ENCODE results near the gene FKTN. TPM values are rescaled to one million over a fixed set of nuclear protein-coding genes. Genes with fewer than 3 reads are reported as not detected.

FKTN gene
- total RNA-seq, 2 donors from 2014 or later, result 11.7 to 20.8 TPM

DNA sequence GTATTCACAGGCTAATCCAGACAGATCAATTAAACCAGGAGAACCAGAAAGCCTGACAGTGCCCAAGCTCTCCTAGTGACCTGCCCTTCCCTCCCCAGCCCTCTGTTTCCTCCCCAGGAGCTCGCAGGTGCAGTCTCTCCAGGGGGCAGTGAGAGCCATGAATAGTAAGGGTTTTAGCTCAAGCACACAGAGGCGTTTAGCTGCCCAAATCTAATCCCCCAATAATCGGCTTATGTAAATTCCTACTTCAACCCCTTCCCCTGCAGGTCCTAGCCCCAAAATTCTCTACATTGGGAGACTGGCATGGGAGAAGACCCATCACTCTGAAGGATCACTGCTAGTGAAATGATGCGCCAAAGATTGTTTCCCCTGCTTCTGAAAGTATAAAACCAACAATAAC lies 93.9 kb downstream of the FKTN start:
- Histone ChIP-seq H3K4me1 (ENCODE audit: control insufficient read depth, insufficient read depth, low read length) (peaks cover 18% of the 10 kb centered on the region), H3K27ac (ENCODE audit: low read depth, low read length) (no peak overlapping the region), H3K4me3 (ENCODE audit: low read length) (no peak overlapping the region), H3K9ac (ENCODE audit: extremely low read depth, low read length, poor library complexity, severe bottlenecking) (no peak overlapping the region), H3K36me3 (ENCODE audit: control insufficient read depth, insufficient read depth, low read length) (no peaks in the 10 kb centered on the region), H3K27me3 (ENCODE audit: control insufficient read depth, insufficient read depth, low read length, poor library complexity, severe bottlenecking) (peaks cover 65% of the 10 kb centered on the region), H3K9me3 (ENCODE audit: control insufficient read depth, low read length) (no peaks in the 10 kb centered on the region)
- Mint-ChIP-seq H3K4me3 (no peak overlapping the region), H3K4me1 (peaks cover 43% of the 10 kb centered on the region), H3K36me3 (ENCODE audit: low read depth) (no peaks in the 10 kb centered on the region), H3K27ac (no peak overlapping the region), H3K9me3 (no peaks in the 10 kb centered on the region), H3K27me3 (ENCODE audit: insufficient read depth) (peaks cover 97% of the 10 kb centered on the region)
- WGBS, 2 experiments (ENCODE audit: insufficient coverage in 1 of 2, insufficient read length in 1 of 2), result 29 to 57% methylated on average over 3 to 4 of the region's 4 CpGs
- TF ChIP-seq, protein P1, sequence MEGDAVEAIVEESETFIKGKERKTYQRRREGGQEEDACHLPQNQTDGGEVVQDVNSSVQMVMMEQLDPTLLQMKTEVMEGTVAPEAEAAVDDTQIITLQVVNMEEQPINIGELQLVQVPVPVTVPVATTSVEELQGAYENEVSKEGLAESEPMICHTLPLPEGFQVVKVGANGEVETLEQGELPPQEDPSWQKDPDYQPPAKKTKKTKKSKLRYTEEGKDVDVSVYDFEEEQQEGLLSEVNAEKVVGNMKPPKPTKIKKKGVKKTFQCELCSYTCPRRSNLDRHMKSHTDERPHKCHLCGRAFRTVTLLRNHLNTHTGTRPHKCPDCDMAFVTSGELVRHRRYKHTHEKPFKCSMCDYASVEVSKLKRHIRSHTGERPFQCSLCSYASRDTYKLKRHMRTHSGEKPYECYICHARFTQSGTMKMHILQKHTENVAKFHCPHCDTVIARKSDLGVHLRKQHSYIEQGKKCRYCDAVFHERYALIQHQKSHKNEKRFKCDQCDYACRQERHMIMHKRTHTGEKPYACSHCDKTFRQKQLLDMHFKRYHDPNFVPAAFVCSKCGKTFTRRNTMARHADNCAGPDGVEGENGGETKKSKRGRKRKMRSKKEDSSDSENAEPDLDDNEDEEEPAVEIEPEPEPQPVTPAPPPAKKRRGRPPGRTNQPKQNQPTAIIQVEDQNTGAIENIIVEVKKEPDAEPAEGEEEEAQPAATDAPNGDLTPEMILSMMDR (conservative IDR thresholded peaks at IDR 0.05), result no peak
- peak; percentile 74 for DNase-seq

DNA sequence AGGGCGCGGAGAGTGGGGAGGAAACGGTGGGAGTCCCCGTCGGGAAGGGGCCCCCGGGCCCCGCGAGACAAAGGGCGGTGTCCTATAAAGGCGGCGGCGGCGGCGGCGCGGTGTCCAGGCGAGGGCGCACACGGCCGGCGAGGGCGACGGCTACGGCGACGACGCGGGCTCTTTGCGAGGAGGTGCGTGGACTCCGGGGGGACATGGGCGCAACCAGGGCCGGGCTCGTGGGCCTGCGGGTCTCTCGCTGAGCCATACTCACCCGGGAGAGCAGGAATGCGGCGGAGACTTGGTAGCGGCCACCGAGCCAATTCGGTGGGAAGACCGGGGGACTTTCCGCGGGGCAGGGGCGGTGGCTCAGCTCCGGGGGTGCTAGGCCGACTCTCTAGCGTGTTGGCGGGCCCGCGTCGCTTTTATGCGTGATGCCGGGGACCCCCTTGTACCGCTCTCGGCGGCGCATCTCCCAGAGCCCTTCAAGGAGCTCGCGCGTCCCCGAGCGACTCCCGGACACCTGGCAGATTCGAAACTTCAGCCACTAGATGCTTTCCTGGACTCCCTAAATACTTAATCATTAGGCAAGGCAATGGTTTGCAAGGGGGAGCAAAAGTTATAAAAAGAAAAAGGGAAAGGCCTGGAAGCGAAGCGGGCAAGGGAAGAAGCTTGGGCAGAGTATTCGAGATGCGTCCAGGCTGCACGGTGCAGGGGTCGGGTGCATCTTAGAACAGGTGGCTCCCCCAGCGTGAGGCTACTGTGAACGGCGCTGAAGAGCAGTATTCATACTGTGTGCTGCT lies 98.4 kb downstream of the FKTN start:
- Mint-ChIP-seq H3K4me3 (peak overlapping the region; percentile 67), H3K27me3 (ENCODE audit: insufficient read depth) (peaks cover 93% of the 10 kb centered on the region), H3K4me1 (peaks cover 45% of the 10 kb centered on the region), H3K36me3 (ENCODE audit: low read depth) (no peaks in the 10 kb centered on the region), H3K27ac (no peak overlapping the region), H3K9me3 (no peaks in the 10 kb centered on the region)
- 3 to 21% methylated on average over 11 to 75 of the region's 75 CpGs for WGBS, 2 experiments (ENCODE audit: insufficient coverage in 1 of 2, insufficient read length in 1 of 2)
- no peak overlapping the region for H3K27ac ChIP-seq (ENCODE audit: low read depth, low read length)
- peak; percentile 71 for DNase-seq
- H3K27me3 ChIP-seq (ENCODE audit: control insufficient read depth, insufficient read depth, low read length, poor library complexity, severe bottlenecking), result peaks cover 59% of the 10 kb centered on the region
- peak overlapping the region; percentile 84 for H3K4me3 ChIP-seq (ENCODE audit: low read length)
- H3K9me3 ChIP-seq (ENCODE audit: control insufficient read depth, low read length), result no peaks in the 10 kb centered on the region
- H3K36me3 ChIP-seq (ENCODE audit: control insufficient read depth, insufficient read depth, low read length), result no peaks in the 10 kb centered on the region
- H3K4me1 ChIP-seq (ENCODE audit: control insufficient read depth, insufficient read depth, low read length), result peaks cover 15% of the 10 kb centered on the region
- TF ChIP-seq, protein P1 (conservative IDR thresholded peaks at IDR 0.05), result peak; percentile 52
- peak overlapping the region; percentile 30 for H3K9ac ChIP-seq (ENCODE audit: extremely low read depth, low read length, poor library complexity, severe bottlenecking)

DNA sequence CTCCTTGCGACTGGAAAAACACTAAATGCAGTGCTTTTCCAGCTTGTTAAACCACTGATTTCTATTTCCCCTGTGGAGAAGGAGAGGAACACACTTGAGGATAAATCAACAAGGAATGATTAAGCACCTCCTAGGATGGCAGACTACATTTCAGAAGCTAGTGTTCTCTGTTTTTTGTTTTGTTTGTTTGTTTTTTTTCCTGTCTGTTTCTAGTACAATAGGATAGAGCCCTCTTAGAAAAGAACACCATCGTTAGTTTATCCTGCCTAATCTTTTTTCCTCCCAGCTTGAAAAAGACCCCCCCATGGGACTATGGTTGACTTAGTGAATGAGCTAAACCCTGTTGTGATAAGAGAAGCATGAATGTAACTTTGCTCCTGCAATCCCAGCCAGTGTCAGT lies 100.4 kb downstream of the FKTN start:
- Mint-ChIP-seq H3K27me3 (ENCODE audit: insufficient read depth) (peaks cover 93% of the 10 kb centered on the region), H3K4me3 (peak overlapping the region; percentile 3), H3K9me3 (no peaks in the 10 kb centered on the region), H3K36me3 (ENCODE audit: low read depth) (no peaks in the 10 kb centered on the region), H3K27ac (peak overlapping the region; percentile 9), H3K4me1 (peaks cover 46% of the 10 kb centered on the region)
- H3K4me3 ChIP-seq (ENCODE audit: low read length), result peak overlapping the region; percentile 84
- H3K36me3 ChIP-seq (ENCODE audit: control insufficient read depth, insufficient read depth, low read length), result no peaks in the 10 kb centered on the region
- TF ChIP-seq, protein P1 (conservative IDR thresholded peaks at IDR 0.05), result no peak
- peaks cover 60% of the 10 kb centered on the region for H3K27me3 ChIP-seq (ENCODE audit: control insufficient read depth, insufficient read depth, low read length, poor library complexity, severe bottlenecking)
- peaks cover 15% of the 10 kb centered on the region for H3K4me1 ChIP-seq (ENCODE audit: control insufficient read depth, insufficient read depth, low read length)
- 37 to 88% methylated on average over 1 of the region's 2 CpGs for WGBS, 2 experiments (ENCODE audit: insufficient coverage in 1 of 2, insufficient read length in 1 of 2)
- H3K27ac ChIP-seq (ENCODE audit: low read depth, low read length), result no peak overlapping the region
- no peaks in the 10 kb centered on the region for H3K9me3 ChIP-seq (ENCODE audit: control insufficient read depth, low read length)
- no peak overlapping the region for H3K9ac ChIP-seq (ENCODE audit: extremely low read depth, low read length, poor library complexity, severe bottlenecking)
- peak; percentile 61 for DNase-seq

Measured in endodermal cell (in vitro differentiated cells).